ENCODE results near the gene ATAD3C.
A peak's percentile ranks its signal among the peaks of the same experiment; 100 is the strongest.
"Not testable (repeated sequence)": the region's sequence is repeated elsewhere in the genome, so short reads cannot be mapped to it uniquely, and the experiment has no call there.

Gene ATAD3C

GRCh38 chr1:1477206-1477605 lies 27.7 kb downstream of the ATAD3C start:
- DNase-seq (ENCODE audit: low read depth) = no peak

- no peak for DNase-seq (ENCODE audit: low read depth)
These were observed 30.3 kb downstream of the ATAD3C start for GRCh38 chr1:1479547-1480487.

GRCh38 chr1:1480488-1480867 lies 31.0 kb downstream of the ATAD3C start:
- not testable (repeated sequence) for DNase-seq (ENCODE audit: low read depth)

- not testable (repeated sequence) for DNase-seq (ENCODE audit: low read depth)
These were observed 32.3 kb downstream of the ATAD3C start for GRCh38 chr1:1481811-1482210.

GRCh38 chr1:1482856-1483255 lies 33.4 kb downstream of the ATAD3C start:
- DNase-seq (ENCODE audit: low read depth) = no peak

- no peak for DNase-seq (ENCODE audit: low read depth)
These were observed 34.2 kb downstream of the ATAD3C start for GRCh38 chr1:1483714-1484113.

GRCh38 chr1:1484976-1485750 lies 35.7 kb downstream of the ATAD3C start:
- DNase-seq (ENCODE audit: low read depth) = not testable (repeated sequence)

GRCh38 chr1:1485755-1486317 lies 36.3 kb downstream of the ATAD3C start:
- DNase-seq (ENCODE audit: low read depth) = not testable (repeated sequence)

- no peak for DNase-seq (ENCODE audit: low read depth)
These were observed 38.2 kb downstream of the ATAD3C start for GRCh38 chr1:1487701-1488100.

GRCh38 chr1:1489231-1489630 lies 39.7 kb downstream of the ATAD3C start:
- no peak for DNase-seq (ENCODE audit: low read depth)

GRCh38 chr1:1489861-1490260 lies 40.4 kb downstream of the ATAD3C start:
- no peak for DNase-seq (ENCODE audit: low read depth)

GRCh38 chr1:1490633-1491230 lies 41.2 kb downstream of the ATAD3C start:
- DNase-seq (ENCODE audit: low read depth) = no peak

GRCh38 chr1:1491601-1492000 lies 42.1 kb downstream of the ATAD3C start:
- DNase-seq (ENCODE audit: low read depth) = no peak

GRCh38 chr1:1494311-1494710 lies 44.8 kb downstream of the ATAD3C start:
- DNase-seq (ENCODE audit: low read depth) = not testable (repeated sequence)

- not testable (repeated sequence) for DNase-seq (ENCODE audit: low read depth)
These were observed 46.0 kb downstream of the ATAD3C start for GRCh38 chr1:1495461-1495975.

GRCh38 chr1:1504777-1505365 lies 55.4 kb downstream of the ATAD3C start:
- DNase-seq (ENCODE audit: low read depth) = peak; percentile 46

- DNase-seq (ENCODE audit: low read depth) = not testable (repeated sequence)
These were observed 55.9 kb downstream of the ATAD3C start for GRCh38 chr1:1505366-1505798.

- not testable (repeated sequence) for DNase-seq (ENCODE audit: low read depth)
These were observed 56.3 kb downstream of the ATAD3C start for GRCh38 chr1:1505801-1506200.

- DNase-seq (ENCODE audit: low read depth) = no peak
These were observed 57.8 kb downstream of the ATAD3C start for GRCh38 chr1:1507305-1507704.

- DNase-seq (ENCODE audit: low read depth) = not testable (repeated sequence)
These were observed 59.4 kb downstream of the ATAD3C start for GRCh38 chr1:1508775-1509464.

- not testable (repeated sequence) for DNase-seq (ENCODE audit: low read depth)
These were observed 60.0 kb downstream of the ATAD3C start for GRCh38 chr1:1509465-1509850.

All from fibroblast of gingiva (primary cell).